GM19043 (cell line): Measurements from ENCODE around the gene ATP13A4.
A peak's percentile ranks its signal among the peaks of the same experiment; 100 is the strongest.

ENCODE experiments used
- ATAC-seq: cut with Tn5 transposase; IDR thresholded peaks from one replicate; pipeline ENCODE4 v1.9.1; 2021; ENCODE audit warnings: low read depth; ENCODE audit not compliant: unreplicated experiment

ATP13A4 gene

GRCh38 chr3:193416629-193417028 is 138.1 kb downstream of the ATP13A4 start:
- no peak for ATAC-seq

- no peak for ATAC-seq
Measured at GRCh38 chr3:193407688-193408087, 147.0 kb downstream of the ATP13A4 start.

GRCh38 chr3:193407112-193407511 is 147.6 kb downstream of the ATP13A4 start:
- no peak for ATAC-seq

- ATAC-seq: no peak
Measured at GRCh38 chr3:193403307-193403706, 151.4 kb downstream of the ATP13A4 start.

- ATAC-seq: no peak
Measured at GRCh38 chr3:193400304-193400703, 154.4 kb downstream of the ATP13A4 start.

- ATAC-seq: no peak
Measured at GRCh38 chr3:193396451-193397244, 158.0 kb downstream of the ATP13A4 start.

GRCh38 chr3:193391902-193392301 is 162.8 kb downstream of the ATP13A4 start:
- no peak for ATAC-seq

GRCh38 chr3:193389335-193389734 is 165.4 kb downstream of the ATP13A4 start:
- ATAC-seq: no peak

GRCh38 chr3:193388361-193388760 is 166.3 kb downstream of the ATP13A4 start:
- no peak for ATAC-seq

- no peak for ATAC-seq
Measured at GRCh38 chr3:193387596-193387995, 167.1 kb downstream of the ATP13A4 start.

- no peak for ATAC-seq
Measured at GRCh38 chr3:193378706-193379105, 176.0 kb downstream of the ATP13A4 start, which contains the start of gene ATP13A5. Gene ATP13A5, minus strand, starts transcription at chr3:193378753. Its CDS starts 28 bp downstream, at chr3:193378725.

GRCh38 chr3:193377591-193377990 is 177.1 kb downstream of the ATP13A4 start:
- ATAC-seq: no peak

GRCh38 chr3:193375614-193376013 is 179.1 kb downstream of the ATP13A4 start:
- no peak for ATAC-seq

- peak; percentile 55 for ATAC-seq
Measured at GRCh38 chr3:193372783-193373182, 181.9 kb downstream of the ATP13A4 start.

GRCh38 chr3:193367868-193368267 is 186.8 kb downstream of the ATP13A4 start:
- ATAC-seq: no peak

GRCh38 chr3:193357291-193357690 is 197.4 kb downstream of the ATP13A4 start:
- ATAC-seq: no peak

GRCh38 chr3:193354423-193354822 is 200.3 kb downstream of the ATP13A4 start:
- no peak for ATAC-seq
